Measurements from ENCODE around the gene ARMC5.

ARMC5 gene

GRCh38 chr16:31420037-31420436 is 39.3 kb upstream of the ARMC5 start:
- TF ChIP-seq CREB5 (CRISPR knock-in tag; IDR thresholded peaks at IDR 0.05; ENCODE audit: low read depth), result no peak
- no peak for TF ChIP-seq ZC3H10 (CRISPR knock-in tag; IDR thresholded peaks at IDR 0.05)
- TF ChIP-seq CSRNP3 (CRISPR knock-in tag; IDR thresholded peaks at IDR 0.05), result no peak
- TF ChIP-seq SNAI2 (CRISPR knock-in tag; IDR thresholded peaks at IDR 0.05), result no peak
- no peak for TF ChIP-seq TSHZ2 (CRISPR knock-in tag; IDR thresholded peaks at IDR 0.05)
- no peak for TF ChIP-seq OSR1 (CRISPR knock-in tag; IDR thresholded peaks at IDR 0.05)
- no peak for TF ChIP-seq TOX (CRISPR knock-in tag; IDR thresholded peaks at IDR 0.05; ENCODE audit: borderline replicate concordance)
- TF ChIP-seq PPARA (CRISPR knock-in tag; IDR thresholded peaks at IDR 0.05; ENCODE audit: borderline replicate concordance), result no peak
- TF ChIP-seq PATZ1 (CRISPR knock-in tag; IDR thresholded peaks at IDR 0.05; ENCODE audit: borderline replicate concordance), result no peak
- no peak for TF ChIP-seq ARNTL (CRISPR knock-in tag; IDR thresholded peaks at IDR 0.05; ENCODE audit: borderline replicate concordance, low read depth)
- no peak for TF ChIP-seq ZNF8 (CRISPR knock-in tag; IDR thresholded peaks at IDR 0.05)
- no peak for ATAC-seq

- TF ChIP-seq GLIS3 (CRISPR knock-in tag; IDR thresholded peaks at IDR 0.05) (no peak), CREB5 (CRISPR knock-in tag; IDR thresholded peaks at IDR 0.05; ENCODE audit: low read depth) (no peak), TSHZ2 (CRISPR knock-in tag; IDR thresholded peaks at IDR 0.05) (no peak), ARNTL (CRISPR knock-in tag; IDR thresholded peaks at IDR 0.05; ENCODE audit: borderline replicate concordance, low read depth) (no peak), PATZ1 (CRISPR knock-in tag; IDR thresholded peaks at IDR 0.05; ENCODE audit: borderline replicate concordance) (no peak), ZFP3 (CRISPR knock-in tag; IDR thresholded peaks at IDR 0.05) (no peak), PPARA (CRISPR knock-in tag; IDR thresholded peaks at IDR 0.05; ENCODE audit: borderline replicate concordance) (no peak), ZNF565 (CRISPR knock-in tag; conservative IDR thresholded peaks at IDR 0.05; ENCODE audit: low read depth) (no peak), CSDC2 (CRISPR knock-in tag; IDR thresholded peaks at IDR 0.05) (no peak), RARB (CRISPR knock-in tag; IDR thresholded peaks at IDR 0.05) (no peak), ZC3H10 (CRISPR knock-in tag; IDR thresholded peaks at IDR 0.05) (no peak)
- no peak for ATAC-seq
Measured at GRCh38 chr16:31421587-31421986, 37.7 kb upstream of the ARMC5 start.
